Cardiac fibroblast (primary cell): ENCODE measurements around the gene TSPAN10.

Experiments
- DNase-seq, 2 donors: peaks; one replicate each; pipeline versions ENCODE4 v3.0.0 to v3.0.0-alpha.2; 2010; ENCODE audit warnings: low read depth in 2 of 2
- H3K4me3 ChIP-seq, 2 donors: replicated peaks in 1 of 2; 1 replicate in 1 of 2; 2 replicates in 1 of 2; pipeline ENCODE4 v1.5.1; 2011; ENCODE audit warnings: low read depth in 2 of 2, low read length in 2 of 2, mild to moderate bottlenecking in 2 of 2, moderate library complexity in 1 of 2
- CTCF ChIP-seq: IDR thresholded peaks from one replicate; pipeline ENCODE4 v1.5.1; 2011; ENCODE audit warnings: low read depth, mild to moderate bottlenecking, low read length, inconsistent platforms

The TSPAN10 gene

GRCh38 chr17:81693509-81694210 is 56.7 kb downstream of the TSPAN10 start:
- H3K4me3 ChIP-seq: no peak overlapping the region
- TF ChIP-seq CTCF: no peak
- DNase-seq: no peak

GRCh38 chr17:81694810-81695209 is 57.8 kb downstream of the TSPAN10 start:
- no peak for TF ChIP-seq CTCF
- H3K4me3 ChIP-seq: no peak overlapping the region
- no peak for DNase-seq

- no peak overlapping the region for H3K4me3 ChIP-seq
- no peak for DNase-seq
- TF ChIP-seq CTCF: no peak
Measured at GRCh38 chr17:81695211-81695610, 58.2 kb downstream of the TSPAN10 start.

GRCh38 chr17:81695801-81696200 is 58.8 kb downstream of the TSPAN10 start:
- H3K4me3 ChIP-seq: no peak overlapping the region
- no peak for DNase-seq
- TF ChIP-seq CTCF: no peak

GRCh38 chr17:81696218-81696941 is 59.4 kb downstream of the TSPAN10 start:
- no peak for TF ChIP-seq CTCF
- H3K4me3 ChIP-seq: no peak overlapping the region
- no peak for DNase-seq

GRCh38 chr17:81697261-81698044 is 60.5 kb downstream of the TSPAN10 start:
- no peak for TF ChIP-seq CTCF
- no peak for DNase-seq
- no peak overlapping the region for H3K4me3 ChIP-seq
